HG02938 (cell line): ENCODE data around the gene OTUD5.

ENCODE experiments used
- ATAC-seq: cut with Tn5 transposase; IDR thresholded peaks from one replicate; pipeline ENCODE4 v1.9.1; 2021; ENCODE audit warnings: mild to moderate bottlenecking, moderate library complexity; ENCODE audit not compliant: unreplicated experiment

Gene OTUD5

GRCh38 chrX:48938721-48939425 lies 18.5 kb downstream of the OTUD5 start:
- ATAC-seq = peak; percentile 58

GRCh38 chrX:48937054-48937907 lies 20.1 kb downstream of the OTUD5 start:
- ATAC-seq = peak; percentile 55

DNA sequence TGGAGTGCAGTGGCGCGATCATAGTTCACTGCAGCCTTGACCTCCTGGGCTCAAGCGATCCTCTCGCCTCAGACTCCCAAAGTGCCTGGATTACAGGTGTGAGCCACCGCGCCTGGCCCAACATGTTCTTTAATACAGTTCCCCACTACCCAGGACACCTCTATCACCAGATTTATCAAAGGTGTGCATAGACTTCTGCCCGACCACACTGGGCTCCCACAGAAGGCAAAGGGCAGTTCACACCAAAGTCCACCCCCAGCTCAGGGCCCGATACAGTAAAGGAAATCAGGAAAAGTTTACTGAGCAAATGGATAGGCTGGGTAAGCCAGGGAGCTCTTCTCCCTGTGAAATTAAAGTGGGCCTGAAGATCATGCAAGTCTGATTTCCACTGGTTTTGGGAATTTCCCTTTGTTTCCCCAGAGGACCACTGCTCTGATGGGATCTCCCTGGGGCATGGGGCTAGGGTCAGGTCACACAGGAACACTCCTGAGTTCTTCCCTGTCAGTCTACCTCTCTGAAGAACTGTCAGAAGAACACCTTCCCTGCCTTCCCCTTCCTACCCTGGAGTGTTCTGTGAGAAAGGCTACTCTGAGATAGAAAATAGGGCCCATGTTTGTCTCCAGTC lies 20.9 kb downstream of the OTUD5 start:
- ATAC-seq = no peak

DNA sequence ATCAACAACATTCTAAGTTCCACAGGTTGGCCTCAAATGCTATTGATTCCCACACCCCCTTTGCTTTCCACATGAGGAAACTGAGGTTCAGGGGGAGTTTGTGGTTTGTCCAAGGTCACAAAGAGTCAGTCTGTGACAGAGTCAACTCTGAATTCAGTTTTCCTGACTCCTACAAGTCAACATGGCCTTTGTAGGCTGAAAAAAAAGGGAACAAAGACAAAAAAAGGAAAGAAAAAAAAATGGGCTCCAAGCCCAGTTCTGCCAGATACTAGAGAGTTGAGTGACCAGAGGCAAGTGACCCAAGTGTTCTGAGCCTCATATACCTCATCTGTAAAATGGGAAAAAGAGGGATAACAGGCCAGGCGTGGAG lies 22.1 kb downstream of the OTUD5 start:
- ATAC-seq = no peak

- no peak for ATAC-seq
Observed at GRCh38 chrX:48934581-48935300, 22.7 kb downstream of the OTUD5 start.

DNA sequence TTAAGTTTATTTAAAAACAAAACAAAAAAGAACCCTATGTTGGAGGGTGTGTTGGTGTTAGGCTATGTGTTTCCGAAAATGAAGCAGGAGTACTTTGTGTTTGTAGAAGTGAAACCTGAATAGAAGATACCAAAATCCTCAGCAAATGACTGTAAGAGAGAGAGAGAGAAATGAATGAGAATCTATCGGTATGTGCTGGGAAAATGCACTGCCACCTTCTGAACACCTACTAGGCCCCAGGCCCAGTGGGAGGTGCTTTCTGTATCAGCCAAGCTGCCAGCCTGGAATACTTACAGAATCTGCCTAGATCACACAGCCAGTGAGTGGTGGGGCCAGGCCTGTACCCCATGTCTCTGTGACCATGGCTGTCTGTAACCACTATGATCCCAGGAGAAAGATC lies 23.6 kb downstream of the OTUD5 start:
- no peak for ATAC-seq

GRCh38 chrX:48927736-48928382 lies 29.5 kb downstream of the OTUD5 start:
- ATAC-seq = no peak

GRCh38 chrX:48927123-48927522 lies 30.3 kb downstream of the OTUD5 start:
- no peak for ATAC-seq

DNA sequence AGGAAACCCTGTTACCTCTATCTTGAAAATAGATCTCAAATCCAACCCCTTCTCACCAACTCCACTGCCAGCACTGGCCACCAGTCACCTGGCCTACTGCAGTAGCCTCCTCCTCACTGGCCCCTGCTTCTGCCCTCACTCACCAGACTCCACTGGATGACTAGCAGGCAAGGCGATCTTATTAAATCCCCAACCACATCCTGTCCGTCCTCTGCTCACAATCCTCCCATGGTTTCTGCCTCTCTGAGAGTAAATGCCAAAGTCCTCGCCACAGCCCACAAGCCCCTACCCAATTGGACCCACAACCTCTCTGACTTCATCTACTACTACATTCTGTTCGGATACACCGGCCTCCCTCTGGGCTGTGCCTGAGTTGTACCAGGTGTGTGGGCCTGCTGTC lies 33.1 kb downstream of the OTUD5 start:
- no peak for ATAC-seq

GRCh38 chrX:48923771-48924170 lies 33.6 kb downstream of the OTUD5 start:
- no peak for ATAC-seq

DNA sequence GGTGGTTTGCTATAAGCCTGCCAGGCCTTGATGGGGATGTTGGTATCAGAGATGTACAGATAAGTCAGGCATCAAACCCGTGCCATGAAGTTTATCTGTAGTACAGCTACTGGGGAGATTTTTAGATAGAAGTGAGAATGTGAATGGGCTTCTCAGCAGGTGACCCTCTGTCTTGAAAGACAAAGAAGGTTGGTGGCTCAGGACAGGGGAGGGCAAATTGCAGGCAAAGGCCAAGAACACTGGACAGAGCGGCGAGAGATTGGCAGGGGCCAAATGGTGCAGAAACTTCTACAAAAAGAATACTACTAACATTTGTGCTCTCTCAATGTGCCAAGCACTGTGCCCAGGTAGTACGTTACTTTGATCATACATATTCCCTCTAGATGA lies 36.7 kb downstream of the OTUD5 start:
- ATAC-seq = no peak

GRCh38 chrX:48919947-48920717 lies 37.3 kb downstream of the OTUD5 start:
- no peak for ATAC-seq

DNA sequence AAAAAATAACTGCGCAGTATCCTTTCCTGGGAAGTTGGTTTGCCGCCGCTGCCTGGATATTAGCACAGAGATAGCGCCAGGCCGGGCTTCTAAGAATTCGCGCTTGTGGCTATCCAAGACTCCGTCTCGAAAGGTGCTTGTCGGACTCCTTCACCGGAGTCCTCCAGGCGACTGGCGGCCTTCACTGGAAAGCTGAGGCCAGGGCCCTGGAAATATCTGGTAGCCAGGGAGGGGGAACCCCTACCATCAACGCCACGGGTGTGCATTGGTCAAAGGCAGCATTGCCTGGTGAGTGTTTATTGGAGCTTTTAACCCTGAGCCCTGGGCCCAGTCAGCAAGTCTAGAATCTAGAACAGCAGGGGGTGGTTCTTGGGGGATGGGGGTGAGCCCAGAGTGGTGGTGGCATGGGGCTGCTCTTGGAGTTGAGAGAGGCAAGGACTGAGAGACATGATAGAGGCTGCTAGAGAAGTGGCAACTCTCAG lies 38.0 kb downstream of the OTUD5 start:
- no peak for ATAC-seq

GRCh38 chrX:48918643-48919340 lies 38.6 kb downstream of the OTUD5 start, which contains the start of gene PIM2:
Gene PIM2, minus strand, starts transcription at chrX:48919024. Its CDS starts 190 bp downstream, at chrX:48918834.
- ATAC-seq = peak; percentile 73

DNA sequence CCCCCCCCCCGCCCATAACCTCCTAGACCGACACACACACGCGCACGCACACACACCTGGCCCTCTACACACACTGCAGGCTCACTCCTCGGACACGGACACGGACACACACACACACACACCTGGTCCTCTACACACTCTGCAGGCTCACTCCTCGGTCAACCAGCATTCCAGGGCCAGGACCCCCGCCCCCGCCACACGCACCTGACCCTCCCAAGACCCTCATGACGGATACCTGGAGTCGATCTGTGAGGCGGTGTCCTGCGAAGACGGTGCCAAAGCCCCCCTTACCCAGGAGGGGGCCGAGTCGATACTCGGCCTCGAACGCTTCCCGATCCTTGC lies 39.1 kb downstream of the OTUD5 start:
- no peak for ATAC-seq

- peak; percentile 41 for ATAC-seq
Observed at GRCh38 chrX:48917139-48918001, 40.0 kb downstream of the OTUD5 start.

DNA sequence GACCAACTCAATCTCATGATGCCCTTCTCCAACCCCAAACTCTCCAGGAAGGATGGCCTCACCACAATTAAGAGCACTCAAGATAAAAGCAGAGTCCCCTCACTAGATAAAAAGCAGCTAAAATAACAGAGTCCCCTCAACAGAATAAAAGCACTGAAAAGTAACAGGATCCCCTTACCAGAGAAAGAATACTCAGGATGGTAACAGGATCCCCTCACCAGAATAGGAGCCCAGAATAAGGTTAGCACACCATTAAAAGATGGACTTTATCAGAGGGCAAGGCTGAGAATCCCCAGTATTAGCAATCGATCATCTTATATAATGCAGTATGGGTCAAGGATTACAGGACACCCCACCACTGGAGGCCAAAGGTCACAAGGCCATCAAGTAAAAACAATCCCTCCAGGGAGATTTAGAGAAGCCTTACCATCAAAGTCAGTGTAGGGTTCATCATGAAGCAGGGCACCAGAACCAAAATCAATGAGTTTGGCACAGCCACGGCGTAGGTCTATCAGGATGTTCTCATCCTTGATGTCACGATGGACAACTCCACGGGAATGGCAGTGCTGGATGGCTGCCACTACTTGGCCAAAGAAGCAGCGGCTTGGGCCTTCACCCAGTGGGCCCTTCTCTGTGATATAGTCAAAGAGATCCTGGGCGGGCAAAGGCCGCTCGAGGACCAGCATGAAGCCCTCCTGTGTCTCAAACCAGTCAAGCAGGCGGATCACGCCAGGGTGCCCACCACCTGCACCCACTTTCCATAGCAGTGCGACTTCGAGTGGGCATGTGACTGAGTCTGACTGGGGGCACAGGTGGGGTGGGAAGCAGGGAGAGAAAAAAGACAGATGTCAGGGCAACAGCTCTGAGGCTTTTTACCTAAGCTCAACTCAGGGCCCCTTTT lies 42.6 kb downstream of the OTUD5 start:
- no peak for ATAC-seq
